Colonic mucosa (tissue), 4 donors: Measurements from ENCODE around the gene ALDH3B1. TPM values are rescaled to one million over a fixed set of nuclear protein-coding genes. Genes with fewer than 3 reads are reported as not detected.

Experiments used
- DNase-seq: peaks from one replicate; pipeline ENCODE4 v3.0.0-alpha.2; 2020
- H3K27ac ChIP-seq: fragments of 200-600 bp; one replicate; pipeline ENCODE4 v1.8.0; 2021
- H3K27me3 ChIP-seq: fragments of 200-600 bp; one replicate; pipeline ENCODE4 v1.8.0; 2021
- H3K36me3 ChIP-seq: fragments of 200-600 bp; one replicate; pipeline ENCODE4 v1.8.0; 2021
- H3K4me1 ChIP-seq: fragments of 200-600 bp; one replicate; pipeline ENCODE4 v1.8.0; 2021; ENCODE audit warnings: mild to moderate bottlenecking
- H3K4me3 ChIP-seq: fragments of 200-600 bp; one replicate; pipeline ENCODE4 v1.8.0; 2021
- H3K9ac ChIP-seq, 2 donors: one replicate each; pipeline ENCODE4 v1.7.0; 2013; ENCODE audit warnings: control low read depth in 2 of 2, low read depth in 2 of 2, low read length in 2 of 2
- H3K9me3 ChIP-seq: fragments of 200-600 bp; one replicate; pipeline ENCODE4 v1.8.0; 2021
- intact Hi-C: fragments of 100-400 bp; cut with DNase I; formaldehyde crosslinking; loops from one replicate; pipeline ENCODE4 v1.14.1; 2022
- total RNA-seq, 2 donors: library from RNA; stranded (reverse); fragmentation: NEBNext Ultra II Directional in 1 of 2; extraction: Animal tissue kit (Norgen Biotek cat#: 25700) in 1 of 2; gene quantifications; one replicate each; pipeline ENCODE4 v1.2.1, GENCODE V29; 2021
- TF ChIP-seq, protein P1 (sequence below): fragments of 200-600 bp; IDR thresholded peaks from one replicate; pipeline ENCODE4 v1.8.0; 2022; ENCODE audit warnings: antibody characterized with exemption, mild to moderate bottlenecking
- donor health status: healthy.
- donor health status: DM: no; HTN: no; CAD: no.
- donor health status: DM: no; HTN: no; CAD: no.

The ALDH3B1 gene
- total RNA-seq, 2 donors from 2014 or later, result 17.7 to 18.8 TPM

GRCh38 chr11:68014157-68014946 is 4.2 kb downstream of the ALDH3B1 start:
- peaks cover 7% of the 10 kb centered on the region for H3K4me1 ChIP-seq
- DNase-seq, result peak; percentile 80
- H3K27me3 ChIP-seq, result no peaks in the 10 kb centered on the region
- intact Hi-C loops, result no loop called here
- TF ChIP-seq, protein P1, sequence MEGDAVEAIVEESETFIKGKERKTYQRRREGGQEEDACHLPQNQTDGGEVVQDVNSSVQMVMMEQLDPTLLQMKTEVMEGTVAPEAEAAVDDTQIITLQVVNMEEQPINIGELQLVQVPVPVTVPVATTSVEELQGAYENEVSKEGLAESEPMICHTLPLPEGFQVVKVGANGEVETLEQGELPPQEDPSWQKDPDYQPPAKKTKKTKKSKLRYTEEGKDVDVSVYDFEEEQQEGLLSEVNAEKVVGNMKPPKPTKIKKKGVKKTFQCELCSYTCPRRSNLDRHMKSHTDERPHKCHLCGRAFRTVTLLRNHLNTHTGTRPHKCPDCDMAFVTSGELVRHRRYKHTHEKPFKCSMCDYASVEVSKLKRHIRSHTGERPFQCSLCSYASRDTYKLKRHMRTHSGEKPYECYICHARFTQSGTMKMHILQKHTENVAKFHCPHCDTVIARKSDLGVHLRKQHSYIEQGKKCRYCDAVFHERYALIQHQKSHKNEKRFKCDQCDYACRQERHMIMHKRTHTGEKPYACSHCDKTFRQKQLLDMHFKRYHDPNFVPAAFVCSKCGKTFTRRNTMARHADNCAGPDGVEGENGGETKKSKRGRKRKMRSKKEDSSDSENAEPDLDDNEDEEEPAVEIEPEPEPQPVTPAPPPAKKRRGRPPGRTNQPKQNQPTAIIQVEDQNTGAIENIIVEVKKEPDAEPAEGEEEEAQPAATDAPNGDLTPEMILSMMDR, result no peak
- H3K4me3 ChIP-seq, result no peak overlapping the region
- no peaks in the 10 kb centered on the region for H3K9me3 ChIP-seq
- peak overlapping the region; percentile 55 for H3K27ac ChIP-seq
- no peaks in the 10 kb centered on the region for H3K36me3 ChIP-seq
- H3K9ac ChIP-seq, result peak overlapping the region; percentile 27 to 70

- Histone ChIP-seq H3K9me3 (no peaks in the 10 kb centered on the region), H3K9ac (peak overlapping the region in 1 of 2 donors; percentile 8), H3K4me1 (peaks cover 7% of the 10 kb centered on the region), H3K36me3 (no peaks in the 10 kb centered on the region), H3K4me3 (no peak overlapping the region), H3K27me3 (no peaks in the 10 kb centered on the region), H3K27ac (peak overlapping the region; percentile 55)
- DNase-seq, result no peak
- intact Hi-C loops, result no loop called here
- TF ChIP-seq, protein P1, result no peak
Measured at GRCh38 chr11:68014947-68015447, 4.9 kb downstream of the ALDH3B1 start.

- no peaks in the 10 kb centered on the region for H3K27me3 ChIP-seq
- no peaks in the 10 kb centered on the region for H3K36me3 ChIP-seq
- H3K4me1 ChIP-seq, result peaks cover 7% of the 10 kb centered on the region
- TF ChIP-seq, protein P1, result no peak
- no peaks in the 10 kb centered on the region for H3K9me3 ChIP-seq
- H3K4me3 ChIP-seq, result no peak overlapping the region
- no peak overlapping the region for H3K27ac ChIP-seq
- H3K9ac ChIP-seq, result no peak overlapping the region
- no peak for DNase-seq
- intact Hi-C loops, result no loop called here
Measured at GRCh38 chr11:68015467-68015866, 5.3 kb downstream of the ALDH3B1 start.

- Histone ChIP-seq H3K4me1 (peaks cover 7% of the 10 kb centered on the region), H3K4me3 (no peak overlapping the region), H3K27me3 (no peaks in the 10 kb centered on the region), H3K36me3 (no peaks in the 10 kb centered on the region), H3K9ac (peak overlapping the region in 1 of 2 donors; percentile 10), H3K27ac (no peak overlapping the region), H3K9me3 (no peaks in the 10 kb centered on the region)
- TF ChIP-seq, protein P1, result no peak
- DNase-seq, result no peak
- intact Hi-C loops, result no loop called here
Measured at GRCh38 chr11:68016161-68016903, 6.2 kb downstream of the ALDH3B1 start.

DNA sequence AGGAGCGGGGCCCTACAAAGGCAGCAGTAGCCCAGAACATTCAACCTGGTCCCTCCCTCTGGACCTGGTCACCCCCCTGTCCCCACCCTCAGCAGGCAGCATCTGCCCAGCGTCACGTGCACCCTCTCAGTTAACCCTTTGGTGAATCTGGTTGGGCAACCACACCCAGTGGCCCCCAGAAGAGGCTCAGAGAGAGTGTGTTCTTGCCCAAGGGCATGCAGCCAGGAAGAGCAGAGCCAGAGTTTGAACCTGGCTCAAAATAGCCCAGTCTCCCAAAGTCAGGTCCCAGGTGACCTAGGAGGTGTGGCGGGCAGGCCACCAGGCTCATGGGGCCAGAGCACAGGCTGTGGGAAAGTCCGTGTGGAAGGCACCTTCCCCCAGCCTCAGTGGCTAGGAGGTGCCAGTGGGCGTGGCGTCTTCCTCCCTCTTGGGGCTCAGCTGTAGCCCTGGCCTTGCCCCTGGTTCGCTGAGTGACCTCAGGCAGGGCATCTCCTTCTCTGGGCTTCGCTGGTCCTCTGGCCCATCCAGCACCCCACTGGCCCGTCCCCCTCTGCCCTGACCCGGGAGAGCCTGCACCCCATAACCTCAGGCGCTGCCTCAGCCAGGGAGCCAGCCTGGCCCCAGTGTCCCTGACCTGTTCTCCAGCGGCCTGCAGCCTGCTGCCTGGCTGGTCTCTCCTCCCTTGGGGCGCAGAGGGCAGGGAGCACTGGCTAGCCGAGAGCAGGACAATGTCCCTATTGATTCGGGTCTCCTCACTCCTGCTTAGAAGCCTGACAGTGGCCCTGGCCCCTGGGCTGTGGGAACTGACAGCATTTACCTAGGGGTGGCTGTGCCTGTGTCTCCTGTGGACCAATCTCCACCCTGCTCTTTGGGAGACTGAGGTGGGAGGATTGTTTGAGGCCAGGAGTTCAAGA is 7.0 kb downstream of the ALDH3B1 start:
- intact Hi-C loops, result no loop called here
- H3K9ac ChIP-seq, result peak overlapping the region in 1 of 2 donors; percentile 10

More for the DNA sequence above, 7.0 kb downstream of the ALDH3B1 start:
- TF ChIP-seq, protein P1, result no peak
- Histone ChIP-seq H3K4me1 (peaks cover 7% of the 10 kb centered on the region), H3K36me3 (no peaks in the 10 kb centered on the region), H3K27ac (no peak overlapping the region), H3K4me3 (no peak overlapping the region), H3K27me3 (no peaks in the 10 kb centered on the region), H3K9me3 (no peaks in the 10 kb centered on the region)
- no peak for DNase-seq
